Adrenal gland (tissue), 12 donors: ENCODE data around the gene PNPLA2. TPM values are rescaled to one million over a fixed set of nuclear protein-coding genes. Genes with fewer than 3 reads are reported as not detected.

Experiments used
- DNase-seq, 7 donors: peaks; one replicate each; pipeline ENCODE4 v3.0.0-alpha.2; 2019 to 2020
- H3K27ac ChIP-seq, 5 donors: fragments of 200-600 bp; sonication (generic) in 4 of 5; 1 replicate in 3 of 5; 2 replicates in 2 of 5; pipeline versions ENCODE4 v1.5.1 to v1.8.0; 2016 to 2020; ENCODE audit warnings: mild to moderate bottlenecking in 1 of 5
- H3K27me3 ChIP-seq: fragments of 200-600 bp; 2 replicates; pipeline ENCODE4 v1.8.0; 2021
- H3K36me3 ChIP-seq, 2 donors: fragments of 200-600 bp; replicated peaks in 1 of 2; 1 replicate in 1 of 2; 2 replicates in 1 of 2; pipeline versions ENCODE4 v1.5.1 to v1.8.0; 2018 to 2022
- H3K4me1 ChIP-seq, 2 donors: fragments of 200-600 bp; replicated peaks in 1 of 2; 1 replicate in 1 of 2; 2 replicates in 1 of 2; pipeline versions ENCODE4 v1.5.1 to v1.8.0; 2018 to 2021
- H3K4me3 ChIP-seq, 4 donors: fragments of 200-600 bp; sonication (generic) in 3 of 4; one replicate each; pipeline ENCODE4 v1.5.1; 2016 to 2018
- H3K9me3 ChIP-seq, 3 donors: fragments of 200-600 bp; sonication (generic) in 1 of 3; replicated peaks in 1 of 3; 1 replicate in 2 of 3; 2 replicates in 1 of 3; pipeline versions ENCODE4 v1.5.1 to v1.8.0; 2016 to 2021
- CTCF ChIP-seq, 6 experiments: fragments of 450-650 bp in 4 of 6; fragments of 200-600 bp in 2 of 6; sonication (generic) in 1 of 6; IDR thresholded peaks; 1 replicate in 5 of 6; 2 replicates in 1 of 6; pipeline versions ENCODE4 v1.5.1 to v1.8.0; 2016 to 2021; ENCODE audit warnings: antibody characterized with exemption in 6 of 6, mild to moderate bottlenecking in 2 of 6, moderate library complexity in 1 of 6
- POLR2A ChIP-seq, 2 donors: fragments of 450-650 bp; IDR thresholded peaks; one replicate each; pipeline ENCODE4 v1.6.1; 2017; ENCODE audit warnings: antibody characterized with exemption in 2 of 2, mild to moderate bottlenecking in 2 of 2, moderate library complexity in 1 of 2
- WGBS, 4 donors: extraction: QIAGEN DNeasy Blood & Tissue Kit in 2 of 4; methylation state at CpG; one replicate each; pipeline versions ENCODE4 v1.1.5 to v1.1.7; 2013 to 2017; 5-methylcytosine and 5-hydroxymethylcytosine counted together
- intact Hi-C, 2 donors: fragments of 100-400 bp; cut with DNase I; formaldehyde crosslinking; loops; one replicate each; pipeline versions ENCODE4 v1.14.1 to v1.15.0; 2022 to 2023
- polyA plus RNA-seq, 3 donors: library from polyadenylated mRNA; stranded (reverse); fragments of 200-250 nt in 2 of 3; fragments of 350-450 nt in 1 of 3; fragmentation: Illumina TruSeq in 1 of 3; extraction: RNeasy Lipid Tissue Mini Kit (QIAGEN cat#74804) in 1 of 3; gene quantifications; one replicate each; pipeline ENCODE4 v1.2.3, GENCODE V29; 2013 to 2014
- total RNA-seq, 9 donors: library from RNA; depleted of rRNA in 4 of 9; stranded (reverse); fragments of >200 nt in 4 of 9; fragments of 120-200 nt in 1 of 9; fragmentation: NEBNext Ultra II Directional in 1 of 9; extraction: Animal tissue kit (Norgen Biotek cat#: 25700) in 1 of 9; gene quantifications; one replicate each; pipeline versions ENCODE4 v1.1.0 to v1.2.4, GENCODE V29; 2013 to 2023
- donor health status: healthy with polysubstance abuse.
- donor health status: Bipolar disorder and iron deficiency.
- donor health status: DM: yes; HTN: yes; CAD: no.
- donor health status: DM: no; HTN: no; CAD: no.
- donor health status: DM: no; HTN: no; CAD: no.
- donor health status: DM: yes; HTN: yes; CAD: no.

Gene PNPLA2
- total and polyA plus RNA-seq, 12 donors = 24.1 to 403 (median 124) TPM

GRCh38 chr11:843086-843734 is 24.5 kb downstream of the PNPLA2 start:
- Histone ChIP-seq H3K27me3 (no peaks in the 10 kb centered on the region), H3K36me3 (peaks cover 0 to 22% of the 10 kb centered on the region in 2 donors), H3K4me3 (peak overlapping the region; percentile 31 to 97 (median 65)), H3K27ac (peak overlapping the region; percentile 44 to 97 (median 94)), H3K4me1 (peaks cover 31 to 41% of the 10 kb centered on the region in 2 donors), H3K9me3 (no peaks in the 10 kb centered on the region)
- WGBS, 4 donors = 0 to 6% (median 3%) methylated on average over 2 to 53 of the region's 53 CpGs; no CpG with 5 or more reads in 1 of the 4 donors
- TF ChIP-seq CTCF (IDR thresholded peaks at IDR 0.05) (no peak), POLR2A (IDR thresholded peaks at IDR 0.05) (no peak)
- peak in 1 of 7 donors; percentile 58 for DNase-seq
- intact Hi-C loops = no loop called here

- Histone ChIP-seq H3K9me3 (no peaks in the 10 kb centered on the region), H3K36me3 (peaks cover 0 to 14% of the 10 kb centered on the region in 2 donors), H3K4me1 (peaks cover 38 to 50% of the 10 kb centered on the region in 2 donors), H3K27me3 (no peaks in the 10 kb centered on the region), H3K4me3 (peak overlapping the region in 2 of 4 donors; percentile 79 to 97), H3K27ac (peak overlapping the region; percentile 44 to 97 (median 94))
- intact Hi-C loops = no loop called here
- WGBS, 4 donors = 12 to 38% (median 29%) methylated on average over 2 to 25 of the region's 25 CpGs
- DNase-seq = peak; percentile 86 to 96 (median 94)
- TF ChIP-seq CTCF (IDR thresholded peaks at IDR 0.05) (no peak), POLR2A (IDR thresholded peaks at IDR 0.05) (peak; percentile 41 to 59)
Observed at GRCh38 chr11:843818-844692, 25.3 kb downstream of the PNPLA2 start.

GRCh38 chr11:844693-845644 is 26.3 kb downstream of the PNPLA2 start:
- H3K27ac ChIP-seq = peak overlapping the region in 4 of 5 donors; percentile 91 to 97 (median 96)
- 31 to 58% (median 42%) methylated on average over 12 to 31 of the region's 31 CpGs for WGBS, 4 donors
- peak; percentile 78 to 89 (median 87) for DNase-seq
- intact Hi-C loops = loop anchor here in 1 of 2 donors (5.0 kb wide), 1 partner anchor 207 kb away; no protein-coding TSS in a partner anchor
- TF ChIP-seq CTCF (IDR thresholded peaks at IDR 0.05) (no peak), POLR2A (IDR thresholded peaks at IDR 0.05) (no peak)
- H3K36me3 ChIP-seq = peaks cover 0 to 5% of the 10 kb centered on the region in 2 donors
- peaks cover 41 to 54% of the 10 kb centered on the region in 2 donors for H3K4me1 ChIP-seq
- no peaks in the 10 kb centered on the region for H3K27me3 ChIP-seq
- H3K9me3 ChIP-seq = no peaks in the 10 kb centered on the region
- peak overlapping the region in 2 of 4 donors; percentile 79 to 97 for H3K4me3 ChIP-seq
